Caki2 (cell line): ENCODE measurements around the gene UBE2H. TPM values are rescaled to one million over a fixed set of nuclear protein-coding genes. Genes with fewer than 3 reads are reported as not detected.
"Not testable (repeated sequence)": the region's sequence is repeated elsewhere in the genome, so short reads cannot be mapped to it uniquely, and the experiment has no call there.

Experiments used
- DNase-seq: peaks from one replicate; pipeline ENCODE4 v3.0.0-alpha.2; 2015; ENCODE audit warnings: low read depth
- in situ Hi-C: cut with HindIII; loops from 2 replicates; pipeline ENCODE4 v1.10.0; 2016; ENCODE audit warnings: low sequenced_read_pairs, low pct_unique_long_range_greater_than_20kb, mixed read lengths
- total RNA-seq: library from RNA; depleted of rRNA; stranded (reverse); fragments of >200 nt; shearing (Covaris generic); gene quantifications from 2 replicates; pipeline ENCODE4 v1.2.3, GENCODE V29; 2014; ENCODE audit warnings: low replicate concordance; rRNA removed

Gene UBE2H
- total RNA-seq = 40.6 and 84.8 TPM in 2 replicates

DNA sequence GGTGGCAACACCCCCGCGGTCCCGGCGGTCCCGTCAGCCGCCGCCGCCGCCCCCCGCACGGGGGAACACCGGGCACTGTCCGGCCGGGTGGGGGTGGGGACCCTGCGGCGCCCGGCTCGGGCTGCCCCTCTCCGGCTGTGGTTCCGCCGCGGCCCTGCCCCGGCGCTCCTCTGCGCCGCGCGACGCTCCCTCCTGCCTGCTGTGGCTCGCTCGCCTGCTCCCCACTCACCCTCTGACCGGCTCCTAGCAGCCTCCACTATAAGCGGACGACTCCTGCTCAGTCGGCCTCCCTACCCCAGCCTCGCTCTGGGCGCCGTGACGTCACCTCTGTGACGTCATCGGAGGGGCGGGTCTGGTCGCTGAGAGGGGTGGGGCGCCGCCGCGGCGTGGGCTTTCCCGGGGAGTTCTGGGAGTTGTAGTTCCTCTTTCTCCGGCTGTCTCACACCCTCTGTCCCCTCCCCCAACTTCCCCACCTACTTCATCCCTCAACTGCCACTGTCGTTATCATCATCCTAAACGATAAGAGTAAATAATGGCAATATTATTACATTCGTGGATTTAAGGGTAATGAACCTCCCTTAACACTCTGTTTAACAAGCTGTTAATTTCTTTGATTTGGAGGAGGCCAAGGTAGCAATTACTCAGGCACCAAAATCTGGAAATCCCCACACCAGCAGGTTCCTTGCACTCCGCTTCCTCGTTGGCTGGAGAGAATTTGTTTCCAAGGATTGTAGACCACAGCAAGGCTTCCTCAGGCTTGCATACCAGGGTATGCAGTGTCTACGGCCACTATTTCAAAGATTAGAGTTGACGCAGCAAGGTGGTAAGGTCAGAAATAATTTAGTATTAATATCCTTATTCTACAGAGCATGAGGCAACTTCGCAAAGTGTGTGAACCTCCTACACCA, at the start of gene UBE2H:
Gene UBE2H, minus strand, starts transcription at position 308 of the 908 bp plus-strand sequence. CDS start 405 bp downstream, outside the sequence.
- peak; percentile 90 for DNase-seq
- in situ Hi-C loops = no loop called here

DNA sequence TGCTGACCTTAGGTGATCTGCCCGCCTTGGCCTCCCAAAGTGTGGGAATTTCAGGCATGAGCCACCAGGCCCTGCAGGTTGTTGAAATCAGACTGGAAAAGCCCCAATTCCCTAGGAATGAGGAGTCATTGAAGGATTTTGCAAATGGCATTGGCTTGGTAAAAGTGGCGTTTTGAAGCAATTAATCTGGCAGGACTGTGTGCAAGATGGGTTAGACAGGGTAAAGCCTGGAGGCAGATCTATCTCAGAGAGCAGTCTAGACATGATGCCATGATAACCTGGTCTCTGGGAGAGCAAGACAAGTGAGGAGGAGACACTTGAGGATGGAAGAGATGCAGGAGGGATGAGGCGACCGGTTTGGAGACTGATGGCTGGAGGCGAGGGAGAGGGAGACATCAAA, 45.7 kb upstream of the UBE2H start:
- in situ Hi-C loops = no loop called here
- DNase-seq = no peak

DNA sequence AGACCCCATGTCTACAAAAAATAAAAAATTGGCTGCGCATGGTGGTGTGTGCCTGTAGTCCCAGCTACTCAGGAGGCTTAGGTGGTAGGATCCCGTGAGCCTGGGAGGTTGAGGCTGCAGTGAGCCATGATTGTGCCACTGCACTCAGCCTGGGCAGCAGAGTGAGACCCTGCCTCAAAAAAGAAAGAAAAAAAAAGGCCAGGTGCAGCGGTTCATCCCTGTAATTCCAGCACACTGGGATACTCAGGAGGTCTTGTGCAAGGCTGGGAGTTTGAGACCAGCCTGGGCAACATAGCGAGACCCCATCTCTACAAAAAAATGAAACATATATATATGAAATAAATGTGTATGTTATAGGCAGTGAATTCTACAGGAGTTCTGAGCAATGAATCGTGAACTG, 44.5 kb upstream of the UBE2H start:
- DNase-seq = no peak
- in situ Hi-C loops = no loop called here

DNA sequence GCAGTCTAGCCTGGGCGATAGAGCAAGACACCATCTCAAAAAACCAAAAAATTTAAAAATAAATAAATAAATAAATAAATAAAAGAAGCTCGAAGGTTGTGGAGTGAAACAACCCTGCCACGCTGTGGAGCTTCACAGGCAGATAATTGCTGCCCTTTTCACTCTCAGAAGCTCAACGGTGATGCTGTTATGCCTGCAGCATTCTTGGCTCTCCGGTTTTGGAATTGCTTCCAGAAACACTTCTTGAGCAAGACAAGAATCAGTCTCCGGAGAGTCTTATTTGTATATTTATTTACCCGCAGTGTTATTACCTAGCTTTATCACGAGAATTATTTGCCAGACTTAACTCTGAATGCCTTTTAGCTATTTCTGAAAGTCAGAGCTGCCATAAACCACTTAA, 40.5 kb upstream of the UBE2H start:
- in situ Hi-C loops = no loop called here
- no peak for DNase-seq

DNA sequence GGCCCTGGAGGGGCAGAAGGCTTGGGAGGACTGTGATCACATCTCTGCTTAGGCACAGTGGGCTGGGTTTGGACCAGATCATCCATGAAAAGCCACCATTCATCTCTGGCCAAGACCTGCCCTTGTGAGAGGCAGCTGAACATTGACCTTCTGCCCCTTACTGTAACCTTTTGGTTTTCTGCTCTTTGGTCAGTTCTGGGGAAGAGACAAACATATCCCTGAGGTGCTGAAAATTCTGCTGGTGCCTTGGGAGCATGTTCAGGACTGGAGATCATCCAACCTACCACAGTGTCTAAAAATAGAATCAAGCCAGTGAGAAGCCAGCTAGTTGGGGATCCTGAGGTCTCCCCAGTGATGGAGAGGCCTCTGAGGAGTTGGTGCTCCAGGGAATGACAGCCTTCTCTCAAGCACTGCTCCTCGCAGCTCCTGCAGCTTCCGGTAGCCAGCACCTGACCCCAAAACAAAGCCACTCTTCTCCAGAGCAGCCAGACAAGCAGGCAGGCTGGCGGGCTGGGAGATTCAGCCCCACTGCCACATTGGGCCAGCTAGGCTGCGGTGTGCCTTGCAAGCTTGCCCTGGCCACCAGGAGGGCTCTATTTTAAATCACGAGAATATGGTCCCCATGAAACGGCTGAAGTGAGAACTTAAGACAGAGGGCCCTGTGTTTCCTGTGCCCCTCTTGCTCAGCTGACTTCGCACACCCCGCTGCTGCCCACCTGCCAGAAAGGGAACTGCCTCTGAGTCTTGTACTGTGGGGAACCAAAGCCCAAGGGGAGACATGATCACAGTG, 37.8 kb upstream of the UBE2H start:
- in situ Hi-C loops = no loop called here
- DNase-seq = no peak

DNA sequence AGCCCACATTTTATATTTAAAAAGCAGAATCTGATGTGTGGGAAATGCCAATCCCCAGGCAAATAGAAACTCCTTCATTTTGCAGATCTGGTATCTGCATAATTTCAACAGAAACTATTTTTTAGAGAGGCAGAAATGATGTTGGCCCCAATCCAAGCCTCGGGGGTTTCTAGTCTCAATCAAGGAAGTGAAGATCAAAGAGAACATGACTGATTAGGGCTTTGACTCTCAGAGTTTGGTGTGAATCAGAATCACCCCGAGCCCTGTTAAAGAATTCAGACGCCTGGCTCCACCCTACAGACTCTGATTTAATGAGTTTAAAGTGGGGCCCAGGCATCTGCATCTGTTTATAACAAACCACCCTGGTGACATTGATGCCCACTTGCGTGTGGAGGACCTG, 36.7 kb upstream of the UBE2H start:
- no peak for DNase-seq
- in situ Hi-C loops = no loop called here

DNA sequence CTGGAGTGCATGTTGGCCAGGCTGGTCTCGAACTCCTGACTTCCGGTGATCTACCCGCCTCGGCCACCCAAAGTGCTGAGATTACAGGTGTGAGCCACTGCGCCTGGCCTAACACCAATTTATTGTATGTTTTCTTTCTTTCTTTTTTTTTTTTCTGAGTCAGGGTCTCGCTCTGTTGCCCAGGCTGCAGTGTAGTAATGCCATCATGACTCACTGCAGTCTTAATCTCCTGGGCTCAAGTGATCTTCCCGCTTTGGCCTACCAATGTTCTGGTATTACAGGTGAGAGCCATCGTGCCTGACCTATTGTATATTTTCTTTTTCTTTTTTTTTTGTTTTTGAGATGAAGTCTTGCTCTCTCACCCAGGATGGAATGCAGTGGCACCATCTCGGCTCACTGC, 33.8 kb upstream of the UBE2H start:
- peak; percentile 88 for DNase-seq
- in situ Hi-C loops = no loop called here

DNA sequence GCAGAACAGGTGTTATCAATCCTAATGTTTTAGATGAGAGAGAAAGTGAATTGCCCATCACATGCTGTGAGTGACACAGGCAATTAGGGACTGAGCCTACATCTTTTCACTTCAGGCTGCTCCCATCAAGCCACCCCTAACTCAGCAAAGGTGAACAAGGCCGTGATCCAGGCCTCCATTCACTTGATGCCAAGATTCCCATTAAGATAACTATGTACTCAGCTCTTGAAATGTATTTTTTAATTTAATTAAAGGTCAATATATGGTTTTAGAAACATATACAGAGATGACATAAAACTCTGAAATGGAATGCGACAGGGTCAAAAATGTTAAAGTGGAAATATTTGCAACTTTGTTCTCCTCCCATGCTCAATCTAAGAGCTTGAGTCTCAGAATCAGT, 27.9 kb upstream of the UBE2H start:
- DNase-seq = no peak
- in situ Hi-C loops = no loop called here

DNA sequence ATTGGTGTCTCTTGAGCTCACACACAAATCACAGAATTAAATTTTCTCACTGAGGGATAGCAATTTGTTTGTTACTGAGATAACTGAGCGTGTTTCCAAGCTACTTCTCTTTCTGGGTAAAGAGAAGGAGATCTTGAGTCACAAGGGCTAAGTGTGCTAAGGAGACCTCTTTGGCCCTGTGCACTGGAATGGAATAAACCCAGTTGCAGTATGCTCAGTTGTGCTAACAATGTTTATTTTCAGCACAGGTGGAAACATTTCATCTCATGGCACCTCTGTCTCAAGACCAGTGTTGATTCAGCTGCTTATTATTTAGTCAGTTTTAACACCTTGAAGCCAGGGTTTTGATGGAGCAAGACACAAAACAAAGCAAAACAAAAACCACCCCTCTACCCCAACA, 22.5 kb upstream of the UBE2H start:
- in situ Hi-C loops = no loop called here
- DNase-seq = peak; percentile 51

DNA sequence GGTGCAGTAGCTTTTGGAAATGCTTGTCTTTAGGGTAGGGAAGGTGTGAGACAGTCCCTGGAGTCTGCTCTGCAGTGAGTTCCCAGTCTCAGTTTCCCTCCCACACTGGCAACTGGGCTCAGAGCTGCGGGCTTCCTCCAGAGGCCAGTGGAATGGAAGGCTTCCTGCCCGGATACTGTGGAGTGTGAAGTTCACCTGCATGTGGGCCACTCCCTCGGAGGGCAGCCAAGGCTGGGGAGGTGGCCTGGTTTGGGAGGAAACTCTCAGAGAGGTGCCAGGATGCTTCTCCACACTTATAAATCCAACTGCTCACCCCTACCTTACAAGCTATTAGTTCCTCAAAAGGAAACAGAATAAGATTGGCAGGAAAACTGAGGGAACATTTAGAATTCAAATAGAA, 18.1 kb upstream of the UBE2H start:
- in situ Hi-C loops = no loop called here
- DNase-seq = no peak

DNA sequence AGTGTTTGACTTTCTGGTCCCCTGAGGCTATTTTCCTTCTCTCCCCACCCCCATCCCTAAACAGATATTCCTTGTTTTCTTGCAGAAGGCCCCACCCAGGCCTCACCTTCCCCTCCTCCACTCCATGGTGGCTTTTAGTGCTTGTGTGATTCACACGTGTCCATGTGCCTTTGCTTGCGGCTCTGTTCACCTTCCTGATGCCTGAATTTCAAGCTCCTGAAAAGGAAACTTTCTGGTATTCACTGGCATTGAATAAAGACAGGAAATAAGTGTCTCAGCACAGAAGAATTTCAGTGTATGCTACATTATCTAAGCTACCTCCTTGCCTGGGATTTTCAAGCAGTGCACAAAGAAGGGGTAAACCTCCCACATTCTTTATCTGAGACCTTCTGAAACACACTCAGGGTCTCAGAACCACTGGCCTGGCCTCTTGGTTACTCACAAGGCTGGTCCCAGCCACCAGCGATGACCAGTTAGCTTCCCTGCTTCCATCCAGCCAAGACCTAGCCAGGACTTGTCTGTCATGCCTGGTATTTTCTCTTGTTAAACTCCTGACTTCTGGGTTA, 17.2 kb upstream of the UBE2H start:
- in situ Hi-C loops = no loop called here
- DNase-seq = peak; percentile 92

DNA sequence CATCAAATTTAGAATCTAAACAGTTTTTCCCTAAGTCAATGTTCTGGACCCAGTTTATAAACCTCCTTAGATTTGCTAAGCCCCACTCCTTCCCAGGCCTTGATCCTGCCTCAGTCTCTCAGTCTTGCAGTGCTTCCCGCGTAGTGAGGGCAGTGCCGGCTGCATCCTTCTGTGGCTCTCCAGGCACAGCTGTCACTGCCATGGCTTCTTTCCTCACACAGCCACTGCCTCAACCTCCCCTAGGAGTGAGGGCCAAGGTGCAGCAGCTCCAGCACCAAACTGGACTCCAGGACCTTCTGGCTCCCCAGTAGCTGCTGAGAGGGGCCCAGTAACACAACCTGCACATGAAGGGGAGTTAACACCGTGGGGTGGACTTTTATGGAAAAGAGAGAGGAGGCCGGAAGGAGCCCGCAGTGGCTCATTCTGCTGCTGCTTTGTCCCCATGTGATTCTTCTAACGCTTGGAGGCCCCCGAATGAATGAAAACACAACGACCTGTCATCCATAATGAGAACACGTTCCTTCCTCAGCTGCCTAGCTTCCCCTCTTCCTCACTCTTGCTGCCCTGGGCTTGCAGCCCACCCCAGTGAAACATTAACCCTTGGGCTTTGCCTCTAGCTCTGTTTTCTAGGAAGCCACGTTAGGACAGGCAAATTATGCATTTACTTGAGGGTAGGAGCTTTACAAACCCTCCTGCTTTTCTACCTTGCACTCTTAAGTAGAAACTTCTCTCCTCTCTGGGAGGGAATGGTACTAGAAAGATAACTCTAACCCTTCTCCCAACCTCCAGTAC, 16.0 kb upstream of the UBE2H start:
- in situ Hi-C loops = no loop called here
- no peak for DNase-seq

DNA sequence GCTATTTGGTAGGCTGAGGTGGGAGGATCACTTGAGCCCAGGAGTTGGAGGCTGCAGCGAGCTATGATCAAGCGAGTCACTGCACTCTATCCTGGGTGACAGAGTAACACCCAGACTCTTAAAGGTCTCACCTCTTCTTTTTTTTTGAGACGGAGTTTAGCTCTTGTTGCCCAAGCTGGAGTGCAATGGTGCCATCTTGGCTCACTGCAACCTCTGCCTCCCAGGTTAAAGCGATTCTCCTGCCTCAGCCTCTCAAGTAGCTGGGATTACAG, 7.4 kb upstream of the UBE2H start:
- in situ Hi-C loops, DNase-seq: not testable (repeated sequence)

DNA sequence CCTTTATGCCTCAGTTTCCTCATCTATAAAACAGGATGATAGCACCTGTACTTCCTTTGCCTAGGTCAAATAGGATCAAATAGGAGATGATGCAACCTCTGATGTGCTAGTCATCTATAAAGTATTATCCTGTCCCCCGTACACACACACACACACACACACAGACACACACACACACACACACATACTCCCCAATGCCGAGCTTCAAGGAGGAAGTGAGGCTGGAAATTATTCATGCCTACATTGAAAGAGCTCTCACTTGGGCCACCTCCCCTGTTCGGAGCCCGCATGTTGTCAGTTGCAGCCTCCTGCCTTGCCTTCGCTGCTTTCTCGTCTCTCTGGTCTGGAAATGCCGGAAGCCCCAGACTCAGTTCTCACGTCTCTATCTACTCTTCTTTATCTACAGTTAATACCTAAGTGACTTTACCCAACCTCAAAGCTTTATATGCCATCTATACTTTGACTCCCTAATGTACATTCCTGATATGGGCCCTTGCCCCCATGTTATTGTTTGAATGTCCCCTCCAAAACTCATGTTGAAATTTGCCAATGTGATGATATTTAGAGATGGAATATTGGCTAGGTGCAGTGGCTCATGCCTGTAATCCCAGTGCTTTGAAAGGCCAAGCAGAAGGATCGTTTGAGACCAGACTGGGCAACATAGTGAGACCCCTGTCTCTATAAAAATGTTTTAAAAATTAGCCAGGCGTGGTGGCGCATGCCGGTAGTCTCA, 6.9 kb upstream of the UBE2H start:
- peak; percentile 50 for DNase-seq
- in situ Hi-C loops = no loop called here

DNA sequence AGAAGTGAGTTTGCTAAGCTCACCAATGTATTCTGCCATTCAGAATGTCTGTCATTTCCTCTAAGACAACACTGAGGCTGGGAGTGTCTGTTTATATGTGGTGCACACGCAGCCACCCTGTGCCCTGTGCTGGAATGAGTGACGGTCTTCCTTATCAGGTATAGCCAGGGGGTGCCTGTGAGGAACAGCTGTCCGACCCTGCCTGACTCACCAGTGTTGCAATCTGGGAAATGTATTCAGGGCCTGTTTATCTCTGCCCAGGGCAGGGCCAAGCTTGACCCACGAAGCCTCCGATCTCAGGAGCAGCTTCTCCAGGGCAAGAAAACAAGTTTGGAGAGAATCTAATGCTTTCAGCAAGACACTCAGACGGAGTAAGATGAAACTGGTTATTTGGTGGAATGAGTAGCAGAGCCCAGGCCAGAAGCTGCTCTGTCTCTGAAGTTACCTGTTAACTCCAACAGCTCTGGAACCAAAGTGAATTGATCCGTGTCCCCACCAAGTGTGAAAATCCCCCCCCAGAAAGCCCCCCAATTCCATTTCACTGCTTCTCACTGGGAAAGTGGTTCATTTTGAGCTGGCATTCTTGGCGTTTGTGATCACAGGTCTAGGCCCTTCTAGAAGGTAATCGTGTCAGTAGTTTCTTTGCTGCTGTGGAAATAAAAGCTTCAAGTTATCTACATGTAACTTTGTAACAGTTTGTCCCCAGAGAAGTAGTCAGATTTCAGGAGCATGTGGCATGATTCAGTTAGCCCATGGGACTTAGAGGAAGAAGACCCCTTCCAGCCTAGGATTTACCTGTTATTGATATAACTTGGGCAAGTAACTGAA, 6.1 kb upstream of the UBE2H start:
- peak; percentile 89 for DNase-seq
- in situ Hi-C loops = no loop called here

DNA sequence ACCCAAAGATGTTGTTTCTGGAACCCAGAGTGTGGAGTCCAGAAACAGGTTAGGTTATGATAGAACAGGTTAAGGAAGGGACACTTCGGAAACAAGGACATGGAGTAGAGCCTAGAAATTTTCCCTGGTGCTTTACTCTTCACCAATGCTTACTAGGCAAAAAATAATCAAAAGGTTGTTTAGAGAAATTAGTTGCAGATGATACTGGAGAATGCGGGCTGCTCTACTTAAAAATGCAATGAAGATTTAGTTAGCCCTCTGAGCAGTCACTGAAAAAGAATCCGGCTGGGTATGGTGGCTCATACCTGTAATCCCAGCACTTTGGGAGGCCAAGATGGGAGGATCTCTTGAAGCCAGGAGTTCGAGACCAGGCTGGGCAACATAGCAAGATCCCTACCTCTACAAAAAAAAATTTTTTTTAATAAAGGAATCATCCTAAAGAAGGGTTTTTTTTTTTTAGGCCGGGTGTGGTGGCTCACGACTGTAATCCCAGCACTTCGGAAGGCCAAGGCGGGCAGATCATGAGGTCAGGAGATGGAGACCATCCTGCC, 3.3 kb upstream of the UBE2H start:
- in situ Hi-C loops = no loop called here
- no peak for DNase-seq

DNA sequence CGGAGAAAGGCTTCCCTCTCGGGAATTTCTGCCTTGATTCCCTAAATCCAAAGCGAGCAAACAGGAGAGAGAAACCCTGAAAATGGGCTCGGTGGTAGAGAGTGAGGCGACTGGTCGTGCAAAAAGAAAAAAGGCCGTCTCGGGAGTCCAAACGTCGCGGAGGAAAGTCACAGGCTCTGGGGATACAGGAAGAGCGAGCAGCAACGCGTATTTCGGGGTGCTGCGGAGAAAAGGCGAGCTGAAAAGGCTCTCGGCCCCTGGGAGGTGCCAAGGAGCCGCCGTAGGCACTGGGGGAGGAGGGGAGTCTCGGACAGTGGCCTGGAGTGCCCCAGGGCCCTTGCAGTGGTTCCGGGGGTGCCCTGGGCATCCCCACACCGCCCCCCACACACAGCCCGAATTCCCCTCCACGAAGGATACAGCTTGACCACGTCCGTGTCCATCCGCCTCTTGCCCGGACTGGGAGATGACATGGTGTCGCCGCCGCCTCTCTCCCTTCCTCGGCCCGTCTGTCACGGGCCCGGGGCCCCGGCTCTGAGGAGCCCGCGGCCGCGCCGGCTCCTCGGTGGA, 591 bp downstream of the UBE2H start:
- peak; percentile 50 for DNase-seq
- in situ Hi-C loops = no loop called here
